ENCODE data around the gene KHDC1. TPM values are rescaled to one million over a fixed set of nuclear protein-coding genes. Genes with fewer than 3 reads are reported as not detected.
"Not testable (repeated sequence)": the region's sequence is repeated elsewhere in the genome, so short reads cannot be mapped to it uniquely, and the experiment has no call there.

KHDC1 gene, protein sequence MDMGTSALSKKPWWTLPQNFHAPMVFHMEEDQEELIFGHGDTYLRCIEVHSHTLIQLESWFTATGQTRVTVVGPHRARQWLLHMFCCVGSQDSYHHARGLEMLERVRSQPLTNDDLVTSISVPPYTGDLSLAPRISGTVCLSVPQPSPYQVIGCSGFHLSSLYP
- total RNA-seq (under 1 TPM; 0.25 to 0.42 TPM), polyA plus RNA-seq (under 1 TPM in 1 of 2 donors, not detected in 1; 0.16 TPM)

DNA sequence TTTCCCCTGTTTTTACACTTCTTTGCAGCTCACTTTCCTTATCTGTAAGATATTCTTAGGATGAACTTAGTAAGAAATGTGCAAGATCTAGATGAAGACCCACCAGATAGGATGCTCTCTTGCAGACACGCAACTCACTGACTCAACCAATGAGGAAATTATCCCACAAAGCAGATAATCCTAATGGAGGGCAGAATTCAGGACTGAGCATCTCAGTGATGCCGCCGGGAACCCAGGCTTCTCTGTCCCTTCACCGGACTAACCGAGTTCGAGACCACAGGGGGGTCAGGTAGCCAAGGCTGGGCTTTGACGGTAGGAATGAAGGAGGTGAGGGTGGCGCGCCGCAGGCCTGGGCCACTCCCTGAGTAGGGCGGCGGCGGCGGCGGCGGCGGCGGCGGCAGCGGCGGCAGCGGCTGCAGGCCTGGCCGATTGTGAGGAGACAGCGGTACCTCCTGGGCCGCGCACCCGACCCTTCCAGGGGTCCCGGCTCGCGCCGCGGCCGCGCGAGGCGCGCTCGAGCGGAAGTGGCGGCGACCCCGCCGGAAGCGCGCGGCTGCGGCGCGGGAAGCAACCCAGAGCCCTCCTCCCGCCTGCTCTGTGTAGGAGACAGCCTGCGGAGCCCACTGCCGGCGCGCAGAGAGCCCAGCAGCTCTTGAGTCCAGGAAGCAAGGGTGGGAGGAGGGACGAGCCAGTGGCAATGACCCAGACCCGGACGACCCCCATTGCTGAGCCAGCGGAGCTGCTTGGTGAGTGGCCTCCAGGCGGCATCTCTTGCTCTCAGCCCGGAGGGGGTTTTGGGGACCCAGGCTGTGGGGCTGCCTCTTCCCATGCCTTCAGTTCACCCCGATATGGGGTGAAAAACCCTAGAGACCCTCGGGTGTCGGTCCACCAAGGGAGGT is at the start of gene KHDC1:
Gene KHDC1 (minus strand): TSS at position 526 of the 899 bp plus-strand sequence. CDS start 20,679 bp downstream, outside the sequence.
- TF ChIP-seq NR2F2 (IDR thresholded peaks at IDR 0.05) (no peak), GABPA (IDR thresholded peaks at IDR 0.05 in 1 of 2, conservative IDR thresholded peaks at IDR 0.05 in 1 of 2) (no peak), FOXA1 (IDR thresholded peaks at IDR 0.05) (no peak), TAF1 (conservative IDR thresholded peaks at IDR 0.05) (no peak), RAD21 (IDR thresholded peaks at IDR 0.05) (no peak), YY1 (IDR thresholded peaks at IDR 0.05) (no peak), EGR1 (IDR thresholded peaks at IDR 0.05; ENCODE audit: low read depth in 2 of 2) (no peak), FOXA2 (IDR thresholded peaks at IDR 0.05) (no peak), SP1 (IDR thresholded peaks at IDR 0.05) (no peak), JUND (IDR thresholded peaks at IDR 0.05) (no peak)
- TF ChIP-seq, protein P1, sequence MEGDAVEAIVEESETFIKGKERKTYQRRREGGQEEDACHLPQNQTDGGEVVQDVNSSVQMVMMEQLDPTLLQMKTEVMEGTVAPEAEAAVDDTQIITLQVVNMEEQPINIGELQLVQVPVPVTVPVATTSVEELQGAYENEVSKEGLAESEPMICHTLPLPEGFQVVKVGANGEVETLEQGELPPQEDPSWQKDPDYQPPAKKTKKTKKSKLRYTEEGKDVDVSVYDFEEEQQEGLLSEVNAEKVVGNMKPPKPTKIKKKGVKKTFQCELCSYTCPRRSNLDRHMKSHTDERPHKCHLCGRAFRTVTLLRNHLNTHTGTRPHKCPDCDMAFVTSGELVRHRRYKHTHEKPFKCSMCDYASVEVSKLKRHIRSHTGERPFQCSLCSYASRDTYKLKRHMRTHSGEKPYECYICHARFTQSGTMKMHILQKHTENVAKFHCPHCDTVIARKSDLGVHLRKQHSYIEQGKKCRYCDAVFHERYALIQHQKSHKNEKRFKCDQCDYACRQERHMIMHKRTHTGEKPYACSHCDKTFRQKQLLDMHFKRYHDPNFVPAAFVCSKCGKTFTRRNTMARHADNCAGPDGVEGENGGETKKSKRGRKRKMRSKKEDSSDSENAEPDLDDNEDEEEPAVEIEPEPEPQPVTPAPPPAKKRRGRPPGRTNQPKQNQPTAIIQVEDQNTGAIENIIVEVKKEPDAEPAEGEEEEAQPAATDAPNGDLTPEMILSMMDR (IDR thresholded peaks at IDR 0.05; ENCODE audit: low read depth, low read length, missing input control), result no peak
- Histone ChIP-seq H3K9me3 (ENCODE audit: control insufficient read depth in 4 of 4, low read length in 3 of 4) (no peaks in the 10 kb centered on the region), H3K4me1 (ENCODE audit: control insufficient read depth in 4 of 4, insufficient read depth in 4 of 4, low read length in 3 of 4) (peaks cover 0 to 10% (median 2%) of the 10 kb centered on the region in 4 donors), H3K27me3 (ENCODE audit: control insufficient read depth in 4 of 4, insufficient read depth in 4 of 4, low read length in 3 of 4) (no peaks in the 10 kb centered on the region), H3K4me3 (ENCODE audit: low read depth in 1 of 3, low read length in 3 of 3) (peak within 1 kb of the TSS; percentile 59 to 69 (median 67)), H3K27ac (ENCODE audit: low read depth in 1 of 2, low read length in 2 of 2) (no peak within 1 kb of the TSS), H3K36me3 (ENCODE audit: control insufficient read depth in 4 of 4, insufficient read depth in 3 of 4, low read depth in 1 of 4, low read length in 3 of 4) (no peaks in the 10 kb centered on the region), H3K9ac (ENCODE audit: low read depth in 1 of 2, low read length in 2 of 2) (no peak within 1 kb of the TSS)
- WGBS, result 4% methylated on average over 63 of the region's 63 CpGs
- peak; percentile 53 for DNase-seq (ENCODE audit: low spot score)

DNA sequence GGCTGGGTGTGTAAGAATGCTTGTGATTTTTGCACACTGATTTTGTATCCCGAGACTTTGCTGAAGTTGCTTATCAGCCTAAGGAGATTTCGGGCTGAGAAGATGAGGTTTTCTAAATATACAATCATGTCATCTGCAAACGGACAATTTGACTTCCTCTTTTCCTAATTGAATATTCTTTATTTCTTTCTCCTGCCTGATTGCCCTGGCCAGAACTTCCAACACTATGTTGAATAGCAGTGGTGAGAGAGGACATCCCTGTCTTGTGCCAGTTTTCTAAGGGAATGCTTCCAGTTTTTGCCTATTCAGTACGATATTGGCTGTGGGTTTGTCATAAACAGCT is 47.5 kb upstream of the KHDC1 start:
- not testable (repeated sequence) for H3K4me1 ChIP-seq (ENCODE audit: control insufficient read depth in 4 of 4, insufficient read depth in 4 of 4, low read length in 3 of 4); DNase-seq (ENCODE audit: low spot score); H3K27me3 ChIP-seq (ENCODE audit: control insufficient read depth in 4 of 4, insufficient read depth in 4 of 4, low read length in 3 of 4); H3K9me3 ChIP-seq (ENCODE audit: control insufficient read depth in 4 of 4, low read length in 3 of 4); H3K27ac ChIP-seq (ENCODE audit: low read depth in 1 of 2, low read length in 2 of 2); H3K9ac ChIP-seq (ENCODE audit: low read depth in 1 of 2, low read length in 2 of 2); H3K36me3 ChIP-seq (ENCODE audit: control insufficient read depth in 4 of 4, insufficient read depth in 3 of 4, low read depth in 1 of 4, low read length in 3 of 4)
- WGBS, result 25% methylated on average over 4 of the region's 4 CpGs
- H3K4me3 ChIP-seq (ENCODE audit: low read depth in 1 of 3, low read length in 3 of 3), result peak overlapping the region in 1 of 3 donors; percentile 51

DNA sequence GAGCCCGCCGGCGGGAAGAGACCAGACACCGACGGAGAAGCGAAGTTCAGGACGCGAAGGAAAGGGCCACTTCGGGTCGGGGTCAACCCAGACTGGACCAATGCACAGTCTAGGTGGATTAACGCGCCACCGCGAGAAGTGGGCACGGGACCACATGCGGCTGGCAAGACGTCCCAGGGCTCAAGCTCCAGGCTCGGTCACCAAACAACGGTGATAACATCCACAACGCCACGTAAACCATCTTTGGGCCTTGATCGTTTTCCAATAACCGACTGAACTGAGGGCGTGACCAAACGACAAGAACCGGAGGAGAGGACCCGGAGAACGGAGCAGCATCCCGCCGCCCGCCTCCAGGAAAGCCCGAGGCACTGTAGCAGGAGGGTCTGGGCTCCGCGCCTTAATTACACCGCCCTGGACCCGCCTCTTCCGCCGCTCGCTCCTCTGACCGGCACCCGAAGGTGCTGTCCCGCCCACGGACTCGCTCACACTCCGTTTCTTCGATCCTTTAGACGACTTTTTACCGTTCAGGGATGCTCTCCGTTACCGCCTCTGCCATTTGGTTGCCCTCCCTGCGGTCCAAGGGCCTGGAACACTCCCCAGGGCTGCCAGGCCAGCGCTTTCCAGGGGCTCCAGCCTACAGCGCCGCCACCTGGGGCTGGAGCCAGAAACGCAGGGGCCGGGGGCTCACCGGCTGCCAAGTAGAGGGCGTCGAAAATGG is 46.9 kb upstream of the KHDC1 start:
- WGBS, result 3% methylated on average over 59 of the region's 59 CpGs
- H3K9ac ChIP-seq (ENCODE audit: low read depth in 1 of 2, low read length in 2 of 2), result no peak overlapping the region
- H3K9me3 ChIP-seq (ENCODE audit: control insufficient read depth in 4 of 4, low read length in 3 of 4), result no peaks in the 10 kb centered on the region
- TF ChIP-seq, protein P2, sequence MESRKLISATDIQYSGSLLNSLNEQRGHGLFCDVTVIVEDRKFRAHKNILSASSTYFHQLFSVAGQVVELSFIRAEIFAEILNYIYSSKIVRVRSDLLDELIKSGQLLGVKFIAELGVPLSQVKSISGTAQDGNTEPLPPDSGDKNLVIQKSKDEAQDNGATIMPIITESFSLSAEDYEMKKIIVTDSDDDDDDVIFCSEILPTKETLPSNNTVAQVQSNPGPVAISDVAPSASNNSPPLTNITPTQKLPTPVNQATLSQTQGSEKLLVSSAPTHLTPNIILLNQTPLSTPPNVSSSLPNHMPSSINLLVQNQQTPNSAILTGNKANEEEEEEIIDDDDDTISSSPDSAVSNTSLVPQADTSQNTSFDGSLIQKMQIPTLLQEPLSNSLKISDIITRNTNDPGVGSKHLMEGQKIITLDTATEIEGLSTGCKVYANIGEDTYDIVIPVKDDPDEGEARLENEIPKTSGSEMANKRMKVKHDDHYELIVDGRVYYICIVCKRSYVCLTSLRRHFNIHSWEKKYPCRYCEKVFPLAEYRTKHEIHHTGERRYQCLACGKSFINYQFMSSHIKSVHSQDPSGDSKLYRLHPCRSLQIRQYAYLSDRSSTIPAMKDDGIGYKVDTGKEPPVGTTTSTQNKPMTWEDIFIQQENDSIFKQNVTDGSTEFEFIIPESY (IDR thresholded peaks at IDR 0.05), result no peak
- H3K4me3 ChIP-seq (ENCODE audit: low read depth in 1 of 3, low read length in 3 of 3), result peak overlapping the region; percentile 15 to 55 (median 51)
- no peaks in the 10 kb centered on the region for H3K27me3 ChIP-seq (ENCODE audit: control insufficient read depth in 4 of 4, insufficient read depth in 4 of 4, low read length in 3 of 4)
- peaks cover 3 to 9% (median 7%) of the 10 kb centered on the region in 4 donors for H3K4me1 ChIP-seq (ENCODE audit: control insufficient read depth in 4 of 4, insufficient read depth in 4 of 4, low read length in 3 of 4)
- peak; percentile 47 for DNase-seq (ENCODE audit: low spot score)
- no peak overlapping the region for H3K27ac ChIP-seq (ENCODE audit: low read depth in 1 of 2, low read length in 2 of 2)
- H3K36me3 ChIP-seq (ENCODE audit: control insufficient read depth in 4 of 4, insufficient read depth in 3 of 4, low read depth in 1 of 4, low read length in 3 of 4), result no peaks in the 10 kb centered on the region
